ENCODE results near the gene ART1.

DNA sequence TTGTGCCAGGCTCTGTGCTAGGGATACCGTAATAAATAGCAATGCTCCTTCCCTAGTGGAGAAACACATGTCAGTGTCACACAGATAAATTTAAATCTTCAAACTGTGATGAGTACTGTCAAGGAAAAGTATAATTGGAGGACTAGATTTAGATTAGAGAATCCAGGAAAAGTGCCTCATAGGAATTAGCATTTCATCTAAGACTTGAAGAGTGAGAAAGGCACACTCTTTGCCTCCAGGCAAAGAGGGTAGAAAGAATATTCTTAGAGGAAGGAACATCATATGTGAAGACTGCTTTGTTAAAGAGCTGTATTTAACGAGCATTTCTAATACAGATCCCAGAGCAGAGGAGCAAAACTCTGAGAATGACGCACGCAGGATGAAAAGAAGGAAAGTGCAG, 34.1 kb upstream of the ART1 start:
- TF ChIP-seq, protein P1, sequence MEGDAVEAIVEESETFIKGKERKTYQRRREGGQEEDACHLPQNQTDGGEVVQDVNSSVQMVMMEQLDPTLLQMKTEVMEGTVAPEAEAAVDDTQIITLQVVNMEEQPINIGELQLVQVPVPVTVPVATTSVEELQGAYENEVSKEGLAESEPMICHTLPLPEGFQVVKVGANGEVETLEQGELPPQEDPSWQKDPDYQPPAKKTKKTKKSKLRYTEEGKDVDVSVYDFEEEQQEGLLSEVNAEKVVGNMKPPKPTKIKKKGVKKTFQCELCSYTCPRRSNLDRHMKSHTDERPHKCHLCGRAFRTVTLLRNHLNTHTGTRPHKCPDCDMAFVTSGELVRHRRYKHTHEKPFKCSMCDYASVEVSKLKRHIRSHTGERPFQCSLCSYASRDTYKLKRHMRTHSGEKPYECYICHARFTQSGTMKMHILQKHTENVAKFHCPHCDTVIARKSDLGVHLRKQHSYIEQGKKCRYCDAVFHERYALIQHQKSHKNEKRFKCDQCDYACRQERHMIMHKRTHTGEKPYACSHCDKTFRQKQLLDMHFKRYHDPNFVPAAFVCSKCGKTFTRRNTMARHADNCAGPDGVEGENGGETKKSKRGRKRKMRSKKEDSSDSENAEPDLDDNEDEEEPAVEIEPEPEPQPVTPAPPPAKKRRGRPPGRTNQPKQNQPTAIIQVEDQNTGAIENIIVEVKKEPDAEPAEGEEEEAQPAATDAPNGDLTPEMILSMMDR (IDR thresholded peaks at IDR 0.05), result no peak
- TF ChIP-seq EZH2 (IDR thresholded peaks at IDR 0.05; ENCODE audit: borderline replicate concordance, insufficient read depth, low read depth, low read length, poor library complexity, severe bottlenecking), result no peak

Measured in B cell (primary cell).